Left lung (tissue), 10 donors: ENCODE measurements around the gene CNTN4. TPM values are rescaled to one million over a fixed set of nuclear protein-coding genes. Genes with fewer than 3 reads are reported as not detected.

Experiments
- ATAC-seq: fragments of 200-7000 bp; cut with Tn5 transposase; one replicate; pipeline ENCODE4 v1.9.1; 2020; ENCODE audit warnings: moderate library complexity
- DNase-seq, 4 donors: peaks; one replicate each; pipeline ENCODE4 v3.0.0-alpha.2; 2013 to 2020
- H3K27ac ChIP-seq, 2 donors: fragments of 200-600 bp; sonication (generic) in 1 of 2; one replicate each; pipeline versions ENCODE4 v1.5.0 to v1.8.0; 2020 to 2021
- H3K27me3 ChIP-seq, 2 donors: fragments of 200-600 bp; sonication (generic) in 1 of 2; one replicate each; pipeline versions ENCODE4 v1.5.0 to v1.8.0; 2020 to 2021
- H3K36me3 ChIP-seq, 2 donors: fragments of 200-600 bp; sonication (generic) in 1 of 2; one replicate each; pipeline versions ENCODE4 v1.5.0 to v1.8.0; 2020 to 2021
- H3K4me1 ChIP-seq, 2 donors: fragments of 200-600 bp; one replicate each; pipeline ENCODE4 v1.8.0; 2021
- H3K4me3 ChIP-seq, 2 donors: fragments of 200-600 bp; sonication (generic) in 1 of 2; one replicate each; pipeline versions ENCODE4 v1.5.0 to v1.8.0; 2020 to 2021; ENCODE audit warnings: mild to moderate bottlenecking in 1 of 2
- H3K9me3 ChIP-seq, 2 donors: fragments of 200-600 bp; sonication (generic) in 1 of 2; one replicate each; pipeline versions ENCODE4 v1.5.0 to v1.8.0; 2020 to 2021
- intact Hi-C, 2 donors: fragments of 100-400 bp; cut with DNase I; formaldehyde crosslinking; loops; one replicate each; pipeline versions ENCODE4 v1.11.2 to v1.14.2; 2022
- polyA plus RNA-seq, 6 donors: library from polyadenylated mRNA; unstranded; fragments of 120-200 nt; gene quantifications; one replicate each; pipeline ENCODE4 v1.2.1, GENCODE V29; 2013; ENCODE audit not compliant: insufficient read length in 6 of 6
- total RNA-seq, 2 donors: library from RNA; stranded (reverse); fragmentation: NEBNext Ultra II Directional; extraction: Animal tissue kit (Norgen Biotek cat#: 25700); gene quantifications; one replicate each; pipeline ENCODE4 v1.2.1, GENCODE V29; 2021
- TF ChIP-seq, protein P1 (sequence below), 2 donors: fragments of 200-600 bp; sonication (generic) in 1 of 2; IDR thresholded peaks; one replicate each; pipeline versions ENCODE4 v1.5.0 to v1.8.0; 2021; ENCODE audit warnings: antibody characterized with exemption in 2 of 2
- donor health status: DM: no; HTN: yes; CAD: no.
- donor health status: DM: no; HTN: no; CAD: no.

Gene CNTN4
- total and polyA plus RNA-seq, 8 donors = 5.9 to 10.4 (median 8.2) TPM

DNA sequence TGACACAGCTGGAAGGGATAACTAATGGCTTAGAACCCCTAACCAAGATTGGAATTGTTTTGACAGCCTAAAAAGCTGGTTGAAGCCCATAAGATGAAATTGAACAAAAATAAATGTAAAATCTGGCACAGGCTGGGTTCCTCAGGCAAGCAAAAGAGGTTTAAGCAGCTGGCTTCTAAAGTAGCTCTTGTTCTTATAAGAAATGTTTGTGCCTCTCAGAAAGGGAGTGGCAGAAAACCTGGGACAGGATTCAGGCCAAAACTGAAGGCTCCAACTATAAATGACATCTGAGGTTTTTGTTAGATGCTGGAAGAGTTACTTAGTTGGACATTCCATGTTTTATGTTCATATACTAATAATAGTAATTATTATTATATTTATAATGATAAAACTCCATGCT is 378.3 kb downstream of the CNTN4 start:
- no peak overlapping the region for H3K4me3 ChIP-seq
- H3K36me3 ChIP-seq = no peaks in the 10 kb centered on the region
- TF ChIP-seq, protein P1, sequence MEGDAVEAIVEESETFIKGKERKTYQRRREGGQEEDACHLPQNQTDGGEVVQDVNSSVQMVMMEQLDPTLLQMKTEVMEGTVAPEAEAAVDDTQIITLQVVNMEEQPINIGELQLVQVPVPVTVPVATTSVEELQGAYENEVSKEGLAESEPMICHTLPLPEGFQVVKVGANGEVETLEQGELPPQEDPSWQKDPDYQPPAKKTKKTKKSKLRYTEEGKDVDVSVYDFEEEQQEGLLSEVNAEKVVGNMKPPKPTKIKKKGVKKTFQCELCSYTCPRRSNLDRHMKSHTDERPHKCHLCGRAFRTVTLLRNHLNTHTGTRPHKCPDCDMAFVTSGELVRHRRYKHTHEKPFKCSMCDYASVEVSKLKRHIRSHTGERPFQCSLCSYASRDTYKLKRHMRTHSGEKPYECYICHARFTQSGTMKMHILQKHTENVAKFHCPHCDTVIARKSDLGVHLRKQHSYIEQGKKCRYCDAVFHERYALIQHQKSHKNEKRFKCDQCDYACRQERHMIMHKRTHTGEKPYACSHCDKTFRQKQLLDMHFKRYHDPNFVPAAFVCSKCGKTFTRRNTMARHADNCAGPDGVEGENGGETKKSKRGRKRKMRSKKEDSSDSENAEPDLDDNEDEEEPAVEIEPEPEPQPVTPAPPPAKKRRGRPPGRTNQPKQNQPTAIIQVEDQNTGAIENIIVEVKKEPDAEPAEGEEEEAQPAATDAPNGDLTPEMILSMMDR (IDR thresholded peaks at IDR 0.05) = no peak
- intact Hi-C loops = no loop called here
- peaks cover 0 to 1% of the 10 kb centered on the region in 2 donors for H3K9me3 ChIP-seq
- no peaks in the 10 kb centered on the region for H3K27me3 ChIP-seq
- ATAC-seq (peak; percentile 93), DNase-seq (no peak)
- H3K27ac ChIP-seq = no peak overlapping the region
- no peaks in the 10 kb centered on the region for H3K4me1 ChIP-seq

DNA sequence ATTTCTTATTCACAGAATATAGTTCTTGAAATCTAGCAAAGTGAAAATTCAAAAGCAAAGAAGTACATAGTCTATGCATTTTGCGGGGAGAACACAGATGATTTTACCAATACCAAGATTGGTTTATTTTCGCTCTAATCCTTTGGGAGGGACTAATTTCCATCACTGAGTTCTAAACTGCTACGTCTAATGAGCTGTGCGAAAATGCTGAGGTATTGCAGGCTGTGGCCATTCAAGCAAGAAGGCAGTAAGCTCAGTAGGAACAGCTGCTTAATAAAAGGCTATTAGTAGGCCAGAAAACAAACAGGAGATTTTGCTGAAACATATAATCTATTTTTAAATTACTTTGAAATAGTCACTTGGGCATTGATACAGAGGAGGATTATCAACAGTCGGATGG is 379.0 kb downstream of the CNTN4 start:
- ATAC-seq (no peak), DNase-seq (no peak)
- H3K4me3 ChIP-seq = no peak overlapping the region
- H3K36me3 ChIP-seq = no peaks in the 10 kb centered on the region
- no peak overlapping the region for H3K27ac ChIP-seq
- TF ChIP-seq, protein P1 (IDR thresholded peaks at IDR 0.05) = no peak
- H3K9me3 ChIP-seq = peaks cover 0 to 6% of the 10 kb centered on the region in 2 donors
- intact Hi-C loops = no loop called here
- H3K4me1 ChIP-seq = no peaks in the 10 kb centered on the region
- H3K27me3 ChIP-seq = no peaks in the 10 kb centered on the region

DNA sequence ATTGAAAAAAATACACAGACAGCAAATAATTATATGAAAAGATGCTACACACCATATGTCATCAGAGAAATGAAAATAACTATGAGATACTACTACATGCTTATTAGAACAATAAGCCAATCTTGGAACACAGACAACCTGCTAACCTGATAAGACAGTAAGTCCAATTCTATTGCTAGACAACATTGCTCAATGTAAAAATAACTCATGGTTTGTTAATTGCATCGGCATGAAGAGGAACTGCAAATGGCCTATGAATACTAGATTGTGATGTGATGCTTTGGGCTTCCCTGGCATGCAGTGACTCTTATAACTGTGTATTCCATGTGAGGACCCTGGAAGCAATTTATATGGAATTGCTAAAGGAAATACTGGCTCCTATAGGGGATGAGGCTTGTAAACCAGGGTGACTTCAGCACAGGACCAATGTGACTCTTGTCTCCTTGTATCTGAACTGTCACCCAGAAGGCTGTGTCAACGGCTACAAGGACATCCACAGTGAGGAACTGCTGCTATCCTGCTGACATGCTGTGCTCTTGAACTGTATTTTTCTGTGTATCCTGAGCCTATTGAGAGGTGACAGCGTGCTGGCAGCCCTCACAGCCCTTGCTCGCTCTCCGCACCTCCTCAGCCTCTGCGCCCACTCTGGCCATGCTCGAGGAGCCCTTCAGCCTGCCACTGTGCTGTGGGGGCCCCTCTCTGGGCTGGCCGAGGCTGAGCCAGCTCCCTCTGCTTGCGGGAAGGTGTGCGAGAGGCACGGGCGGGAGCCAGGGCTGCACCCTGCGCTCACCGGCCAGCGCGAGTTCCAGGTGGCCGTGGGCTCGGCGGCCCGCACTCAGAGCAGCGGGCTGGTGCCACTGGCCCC is 385.7 kb downstream of the CNTN4 start:
- ATAC-seq (no peak), DNase-seq (peak in 1 of 4 donors; percentile 61)
- Histone ChIP-seq H3K27ac (no peak overlapping the region), H3K9me3 (peaks cover 0 to 30% of the 10 kb centered on the region in 2 donors), H3K4me3 (no peak overlapping the region), H3K27me3 (no peaks in the 10 kb centered on the region), H3K4me1 (no peaks in the 10 kb centered on the region), H3K36me3 (no peaks in the 10 kb centered on the region)
- TF ChIP-seq, protein P1 (IDR thresholded peaks at IDR 0.05) = no peak
- intact Hi-C loops = no loop called here

GRCh38 chr3:2485027-2485375 is 386.3 kb downstream of the CNTN4 start:
- Histone ChIP-seq H3K9me3 (peaks cover 0 to 30% of the 10 kb centered on the region in 2 donors), H3K4me1 (no peaks in the 10 kb centered on the region), H3K4me3 (no peak overlapping the region), H3K36me3 (no peaks in the 10 kb centered on the region), H3K27ac (no peak overlapping the region), H3K27me3 (no peaks in the 10 kb centered on the region)
- ATAC-seq = no peak
- TF ChIP-seq, protein P1 (IDR thresholded peaks at IDR 0.05) = no peak
- intact Hi-C loops = no loop called here
- DNase-seq = peak in 1 of 4 donors; percentile 73

- intact Hi-C loops = no loop called here
- Histone ChIP-seq H3K9me3 (no peaks in the 10 kb centered on the region), H3K36me3 (no peaks in the 10 kb centered on the region), H3K27me3 (no peaks in the 10 kb centered on the region), H3K4me3 (no peak overlapping the region), H3K27ac (no peak overlapping the region), H3K4me1 (no peaks in the 10 kb centered on the region)
- TF ChIP-seq, protein P1 (IDR thresholded peaks at IDR 0.05) = no peak
- DNase-seq (no peak), ATAC-seq (no peak)
These were observed 397.1 kb downstream of the CNTN4 start for GRCh38 chr3:2495746-2496145.
